ENCODE data around the gene MTFMT. TPM values are rescaled to one million over a fixed set of nuclear protein-coding genes. Genes with fewer than 3 reads are reported as not detected.

MTFMT gene
- total and polyA plus RNA-seq, 2 experiments from 2014 or later: 16.8 to 18.2 TPM

DNA sequence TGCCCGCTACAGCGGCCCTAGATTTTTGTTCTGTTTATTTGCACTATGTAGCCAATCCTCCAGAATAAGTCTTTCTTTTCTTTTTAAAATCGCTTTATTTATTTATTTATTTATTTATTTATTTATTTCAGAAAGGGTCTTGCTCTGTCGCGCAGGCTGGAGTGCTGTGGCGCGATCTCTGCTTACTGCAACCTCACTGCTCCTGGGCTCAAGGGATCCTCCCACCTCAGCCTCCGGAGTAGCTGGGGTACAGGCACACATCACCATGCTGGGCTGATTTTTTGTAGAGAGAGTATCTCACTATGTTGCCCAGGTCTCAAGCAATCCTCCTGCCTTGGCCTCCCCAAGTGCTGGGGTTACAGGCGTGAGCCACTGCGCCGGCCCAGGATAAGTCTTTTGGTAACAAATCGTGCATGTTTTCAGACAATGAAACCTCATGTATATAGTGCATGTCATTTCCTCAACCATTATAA is 333 bp upstream of the MTFMT start:
- no peaks in the 10 kb centered on the region for H4K20me1 ChIP-seq (ENCODE audit: insufficient read depth, poor library complexity, severe bottlenecking)
- H3K4me3 ChIP-seq: no peak overlapping the region
- H3K4me1 ChIP-seq (ENCODE audit: insufficient read depth): peaks cover 12% of the 10 kb centered on the region
- peak overlapping the region; percentile 95 for H3K4me2 ChIP-seq
- H3K27ac ChIP-seq: no peak overlapping the region
- H3K27me3 ChIP-seq: no peaks in the 10 kb centered on the region
- peaks cover 24% of the 10 kb centered on the region for H3K79me2 ChIP-seq
- 68% methylated on average over 11 of the region's 12 CpGs for WGBS (ENCODE audit: low lambda C conversion rate, missing lambda C conversion rate)
- no peaks in the 10 kb centered on the region for H3K9me3 ChIP-seq (ENCODE audit: low read depth)
- H3K9me2 ChIP-seq (replicated peaks; ENCODE audit: insufficient read depth): no peaks in the 10 kb centered on the region
- DNase-seq (ENCODE audit: low spot score): no peak
- TF ChIP-seq EZH2 (IDR thresholded peaks at IDR 0.05; ENCODE audit: borderline replicate concordance) (no peak), EZH2phosphoT487 (IDR thresholded peaks at IDR 0.05; ENCODE audit: low read depth, severe bottlenecking, unreplicated experiment) (no peak)
- TF ChIP-seq, protein P1, sequence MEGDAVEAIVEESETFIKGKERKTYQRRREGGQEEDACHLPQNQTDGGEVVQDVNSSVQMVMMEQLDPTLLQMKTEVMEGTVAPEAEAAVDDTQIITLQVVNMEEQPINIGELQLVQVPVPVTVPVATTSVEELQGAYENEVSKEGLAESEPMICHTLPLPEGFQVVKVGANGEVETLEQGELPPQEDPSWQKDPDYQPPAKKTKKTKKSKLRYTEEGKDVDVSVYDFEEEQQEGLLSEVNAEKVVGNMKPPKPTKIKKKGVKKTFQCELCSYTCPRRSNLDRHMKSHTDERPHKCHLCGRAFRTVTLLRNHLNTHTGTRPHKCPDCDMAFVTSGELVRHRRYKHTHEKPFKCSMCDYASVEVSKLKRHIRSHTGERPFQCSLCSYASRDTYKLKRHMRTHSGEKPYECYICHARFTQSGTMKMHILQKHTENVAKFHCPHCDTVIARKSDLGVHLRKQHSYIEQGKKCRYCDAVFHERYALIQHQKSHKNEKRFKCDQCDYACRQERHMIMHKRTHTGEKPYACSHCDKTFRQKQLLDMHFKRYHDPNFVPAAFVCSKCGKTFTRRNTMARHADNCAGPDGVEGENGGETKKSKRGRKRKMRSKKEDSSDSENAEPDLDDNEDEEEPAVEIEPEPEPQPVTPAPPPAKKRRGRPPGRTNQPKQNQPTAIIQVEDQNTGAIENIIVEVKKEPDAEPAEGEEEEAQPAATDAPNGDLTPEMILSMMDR (IDR thresholded peaks at IDR 0.05; ENCODE audit: poor library complexity): no peak
- H3K36me3 ChIP-seq (replicated peaks; ENCODE audit: insufficient read depth, low read depth): no peaks in the 10 kb centered on the region
- H2AFZ ChIP-seq: no peak overlapping the region

DNA sequence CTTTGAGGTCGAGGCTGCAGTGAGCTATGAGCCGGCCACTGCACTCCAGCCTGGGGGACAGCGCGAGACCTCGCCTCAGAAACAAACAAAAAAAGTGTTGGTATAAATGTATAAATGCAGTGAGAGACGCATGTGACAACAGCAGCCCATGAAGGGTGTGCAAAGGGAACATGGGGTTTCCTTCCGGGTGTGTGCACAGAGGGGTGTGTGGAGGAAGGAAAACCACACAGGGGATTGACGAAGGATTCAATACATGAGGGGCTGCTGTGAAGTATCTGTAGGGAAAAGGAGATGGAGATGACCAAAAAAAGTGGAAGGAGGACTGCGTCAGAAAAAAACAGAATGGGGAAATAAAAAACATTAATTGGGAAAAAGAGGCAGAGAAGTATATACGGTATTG is 1.1 kb downstream of the MTFMT start:
- no peak overlapping the region for H2AFZ ChIP-seq
- H3K27ac ChIP-seq: no peak overlapping the region
- peaks cover 10% of the 10 kb centered on the region for H3K4me1 ChIP-seq (ENCODE audit: insufficient read depth)
- H3K4me3 ChIP-seq: peak overlapping the region; percentile 93
- 64% methylated on average over 10 of the region's 10 CpGs for WGBS (ENCODE audit: low lambda C conversion rate, missing lambda C conversion rate)
- TF ChIP-seq, protein P1 (IDR thresholded peaks at IDR 0.05; ENCODE audit: poor library complexity): no peak
- TF ChIP-seq EZH2 (IDR thresholded peaks at IDR 0.05; ENCODE audit: borderline replicate concordance) (no peak), EZH2phosphoT487 (IDR thresholded peaks at IDR 0.05; ENCODE audit: low read depth, severe bottlenecking, unreplicated experiment) (no peak)
- peak overlapping the region; percentile 95 for H3K4me2 ChIP-seq
- H3K27me3 ChIP-seq: no peaks in the 10 kb centered on the region
- DNase-seq (ENCODE audit: low spot score): no peak
- H3K79me2 ChIP-seq: peaks cover 24% of the 10 kb centered on the region
- H3K36me3 ChIP-seq (replicated peaks; ENCODE audit: insufficient read depth, low read depth): no peaks in the 10 kb centered on the region
- H3K9me2 ChIP-seq (replicated peaks; ENCODE audit: insufficient read depth): no peaks in the 10 kb centered on the region
- H4K20me1 ChIP-seq (ENCODE audit: insufficient read depth, poor library complexity, severe bottlenecking): no peaks in the 10 kb centered on the region
- no peaks in the 10 kb centered on the region for H3K9me3 ChIP-seq (ENCODE audit: low read depth)

DNA sequence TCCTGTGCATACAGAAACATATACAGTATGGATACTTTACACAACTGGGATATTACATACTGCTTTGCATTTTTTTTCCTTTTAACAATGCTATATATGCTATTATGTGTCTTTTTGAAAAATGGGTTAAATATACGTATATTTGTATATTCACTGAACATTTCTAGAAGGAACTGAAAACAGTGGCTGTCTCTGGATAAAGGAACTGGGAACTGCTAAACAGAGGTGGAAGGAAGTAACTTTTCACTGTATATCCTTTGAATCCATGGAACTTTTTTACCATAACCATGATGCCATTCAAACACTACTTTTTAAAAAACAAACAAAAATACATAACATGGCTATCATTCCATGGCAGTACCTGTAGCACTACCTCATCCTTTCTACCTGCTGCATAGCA is 1.8 kb downstream of the MTFMT start:
- H3K4me2 ChIP-seq: peak overlapping the region; percentile 95
- H3K4me1 ChIP-seq (ENCODE audit: insufficient read depth): peaks cover 9% of the 10 kb centered on the region
- H3K9me2 ChIP-seq (replicated peaks; ENCODE audit: insufficient read depth): no peaks in the 10 kb centered on the region
- H4K20me1 ChIP-seq (ENCODE audit: insufficient read depth, poor library complexity, severe bottlenecking): no peaks in the 10 kb centered on the region
- H3K79me2 ChIP-seq: peaks cover 24% of the 10 kb centered on the region
- 97% methylated on average over 1 of the region's 1 CpG for WGBS (ENCODE audit: low lambda C conversion rate, missing lambda C conversion rate)
- no peak overlapping the region for H2AFZ ChIP-seq
- DNase-seq (ENCODE audit: low spot score): no peak
- H3K36me3 ChIP-seq (replicated peaks; ENCODE audit: insufficient read depth, low read depth): no peaks in the 10 kb centered on the region
- H3K27ac ChIP-seq: no peak overlapping the region
- no peak overlapping the region for H3K4me3 ChIP-seq
- H3K9me3 ChIP-seq (ENCODE audit: low read depth): no peaks in the 10 kb centered on the region
- TF ChIP-seq, protein P1 (IDR thresholded peaks at IDR 0.05; ENCODE audit: poor library complexity): no peak
- TF ChIP-seq EZH2phosphoT487 (IDR thresholded peaks at IDR 0.05; ENCODE audit: low read depth, severe bottlenecking, unreplicated experiment): no peak
- no peak for TF ChIP-seq EZH2 (IDR thresholded peaks at IDR 0.05; ENCODE audit: borderline replicate concordance)
- no peaks in the 10 kb centered on the region for H3K27me3 ChIP-seq

DNA sequence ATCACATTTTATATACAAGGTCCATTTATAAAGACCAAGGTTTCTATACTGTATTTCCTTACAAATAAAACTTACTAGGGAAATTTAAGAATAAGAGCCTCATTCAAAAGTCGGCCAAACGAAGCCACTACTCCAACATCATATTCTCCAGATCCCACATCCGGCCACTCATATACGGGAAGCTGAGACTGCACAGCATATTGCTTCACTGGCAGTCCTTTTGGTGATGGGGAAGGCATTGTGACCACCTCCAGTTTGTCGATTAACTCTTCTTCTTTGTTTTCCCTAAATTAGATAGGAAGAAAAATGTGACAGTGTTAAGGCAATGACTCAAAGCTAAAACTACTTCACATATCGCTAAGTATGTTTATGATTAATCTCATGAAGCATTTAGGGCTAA is 2.7 kb downstream of the MTFMT start:
- DNase-seq (ENCODE audit: low spot score): no peak
- Histone ChIP-seq H3K79me2 (peaks cover 24% of the 10 kb centered on the region), H3K36me3 (replicated peaks; ENCODE audit: insufficient read depth, low read depth) (no peaks in the 10 kb centered on the region), H3K9me3 (ENCODE audit: low read depth) (no peaks in the 10 kb centered on the region), H3K4me2 (no peak overlapping the region), H3K4me1 (ENCODE audit: insufficient read depth) (peaks cover 9% of the 10 kb centered on the region), H4K20me1 (ENCODE audit: insufficient read depth, poor library complexity, severe bottlenecking) (no peaks in the 10 kb centered on the region), H3K9me2 (replicated peaks; ENCODE audit: insufficient read depth) (no peaks in the 10 kb centered on the region), H3K27me3 (no peaks in the 10 kb centered on the region), H3K27ac (no peak overlapping the region), H3K4me3 (no peak overlapping the region), H2AFZ (no peak overlapping the region)
- TF ChIP-seq, protein P1 (IDR thresholded peaks at IDR 0.05; ENCODE audit: poor library complexity): no peak
- TF ChIP-seq EZH2 (IDR thresholded peaks at IDR 0.05; ENCODE audit: borderline replicate concordance): no peak
- TF ChIP-seq EZH2phosphoT487 (IDR thresholded peaks at IDR 0.05; ENCODE audit: low read depth, severe bottlenecking, unreplicated experiment): no peak
- 93% methylated on average over 6 of the region's 6 CpGs for WGBS (ENCODE audit: low lambda C conversion rate, missing lambda C conversion rate)

All from hepatocyte (in vitro differentiated cells).